ENCODE results near the gene SMARCD3. TPM values are rescaled to one million over a fixed set of nuclear protein-coding genes. Genes with fewer than 3 reads are reported as not detected.

The SMARCD3 gene
- polyA plus RNA-seq, 4 donors: 64.8 to 92.8 (median 84.6) TPM

- DNase-seq (ENCODE audit: low read depth in 4 of 4, low spot score in 3 of 4): no peak
Observed at GRCh38 chr7:151238924-151239836, 9.3 kb downstream of the SMARCD3 start.

- no peak for DNase-seq (ENCODE audit: low read depth in 4 of 4, low spot score in 3 of 4)
Observed at GRCh38 chr7:151238190-151238810, 10.2 kb downstream of the SMARCD3 start.

- DNase-seq (ENCODE audit: low read depth in 4 of 4, low spot score in 3 of 4): no peak
Observed at GRCh38 chr7:151237244-151238189, 11.0 kb downstream of the SMARCD3 start.

GRCh38 chr7:151236406-151236805 is 12.1 kb downstream of the SMARCD3 start:
- no peak for DNase-seq (ENCODE audit: low read depth in 4 of 4, low spot score in 3 of 4)

- DNase-seq (ENCODE audit: low read depth in 4 of 4, low spot score in 3 of 4): no peak
Observed at GRCh38 chr7:151235091-151235787, 13.3 kb downstream of the SMARCD3 start.

- no peak for DNase-seq (ENCODE audit: low read depth in 4 of 4, low spot score in 3 of 4)
Observed at GRCh38 chr7:151233804-151234203, 14.7 kb downstream of the SMARCD3 start.

- no peak for DNase-seq (ENCODE audit: low read depth in 4 of 4, low spot score in 3 of 4)
Observed at GRCh38 chr7:151232917-151233701, 15.4 kb downstream of the SMARCD3 start.

- no peak for DNase-seq (ENCODE audit: low read depth in 4 of 4, low spot score in 3 of 4)
Observed at GRCh38 chr7:151232091-151232916, 16.2 kb downstream of the SMARCD3 start, which contains the start of gene CHPF2. Gene CHPF2, plus strand, starts transcription at chr7:151232483. Its CDS starts 1,529 bp downstream, at chr7:151234012.

GRCh38 chr7:151231080-151231479 is 17.4 kb downstream of the SMARCD3 start:
- DNase-seq (ENCODE audit: low read depth in 4 of 4, low spot score in 3 of 4): no peak

GRCh38 chr7:151229249-151229648 is 19.2 kb downstream of the SMARCD3 start:
- DNase-seq (ENCODE audit: low read depth in 4 of 4, low spot score in 3 of 4): no peak

- DNase-seq (ENCODE audit: low read depth in 4 of 4, low spot score in 3 of 4): no peak
Observed at GRCh38 chr7:151228024-151228866, 20.2 kb downstream of the SMARCD3 start.

- DNase-seq (ENCODE audit: low read depth in 4 of 4, low spot score in 3 of 4): peak; percentile 95 to 97 (median 96)
Observed at GRCh38 chr7:151226875-151227782, 21.4 kb downstream of the SMARCD3 start, which contains the start of gene ABCF2. Gene ABCF2, minus strand, starts transcription at chr7:151227205. Its CDS starts 747 bp downstream, at chr7:151226458.

- no peak for DNase-seq (ENCODE audit: low read depth in 4 of 4, low spot score in 3 of 4)
Observed at GRCh38 chr7:151226560-151226874, 22.0 kb downstream of the SMARCD3 start.

- no peak for DNase-seq (ENCODE audit: low read depth in 4 of 4, low spot score in 3 of 4)
Observed at GRCh38 chr7:151225948-151226510, 22.5 kb downstream of the SMARCD3 start.

- no peak for DNase-seq (ENCODE audit: low read depth in 4 of 4, low spot score in 3 of 4)
Observed at GRCh38 chr7:151223728-151224127, 24.8 kb downstream of the SMARCD3 start.

GRCh38 chr7:151218170-151218569 is 30.3 kb downstream of the SMARCD3 start:
- no peak for DNase-seq (ENCODE audit: low read depth in 4 of 4, low spot score in 3 of 4)

Measured in left renal pelvis (tissue), 4 donors.